Endothelial cell of umbilical vein (primary cell): ENCODE data around the gene TAS1R1.

Source experiments
- EZH2 ChIP-seq: IDR thresholded peaks from 2 replicates; pipeline ENCODE4 v1.6.1; 2012; ENCODE audit warnings: borderline replicate concordance, low read depth, mild to moderate bottlenecking, moderate library complexity, low read length, inconsistent platforms; ENCODE audit not compliant: severe bottlenecking
- POLR2A ChIP-seq: IDR thresholded peaks from 2 replicates; pipeline ENCODE4 v1.6.1; 2012; ENCODE audit warnings: low read depth, mild to moderate bottlenecking, control low read depth, low read length
- TF ChIP-seq, protein P1 (sequence below), 2 donors: IDR thresholded peaks; 1 replicate in 1 of 2; 2 replicates in 1 of 2; pipeline ENCODE4 v1.5.1; 2011; ENCODE audit warnings: low read length in 2 of 2, mild to moderate bottlenecking in 2 of 2, moderate library complexity in 2 of 2, control low read depth in 1 of 2, inconsistent platforms in 1 of 2, low read depth in 1 of 2; ENCODE audit not compliant: insufficient read depth in 1 of 2; ENCODE audit errors: extremely low read depth in 1 of 2

DNA sequence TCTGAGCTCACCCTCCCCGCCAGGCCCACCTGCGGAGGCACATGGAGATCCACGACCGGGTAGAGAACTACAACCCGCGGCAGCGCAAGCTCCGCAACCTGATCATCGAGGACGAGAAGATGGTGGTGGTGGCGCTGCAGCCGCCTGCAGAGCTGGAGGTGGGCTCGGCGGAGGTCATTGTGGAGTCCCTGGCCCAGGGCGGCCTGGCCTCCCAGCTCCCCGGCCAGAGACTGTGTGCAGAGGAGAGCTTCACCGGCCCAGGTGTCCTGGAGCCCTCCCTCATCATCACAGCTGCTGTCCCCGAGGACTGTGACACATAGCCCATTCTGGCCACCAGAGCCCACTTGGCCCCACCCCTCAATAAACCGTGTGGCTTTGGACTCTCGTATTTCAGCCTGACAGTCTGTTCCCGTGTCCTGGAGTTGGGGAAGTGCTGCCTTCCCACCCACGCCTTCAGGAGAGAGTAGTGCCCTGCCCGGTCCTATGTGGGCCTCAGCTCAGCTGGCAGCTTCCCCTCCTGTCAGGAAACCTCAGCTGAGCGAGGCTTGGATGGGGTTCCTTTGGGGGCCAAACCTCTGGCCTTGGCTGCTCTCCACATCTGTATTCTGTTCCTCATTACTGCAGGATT is 33.9 kb downstream of the TAS1R1 start:
- TF ChIP-seq, protein P1, sequence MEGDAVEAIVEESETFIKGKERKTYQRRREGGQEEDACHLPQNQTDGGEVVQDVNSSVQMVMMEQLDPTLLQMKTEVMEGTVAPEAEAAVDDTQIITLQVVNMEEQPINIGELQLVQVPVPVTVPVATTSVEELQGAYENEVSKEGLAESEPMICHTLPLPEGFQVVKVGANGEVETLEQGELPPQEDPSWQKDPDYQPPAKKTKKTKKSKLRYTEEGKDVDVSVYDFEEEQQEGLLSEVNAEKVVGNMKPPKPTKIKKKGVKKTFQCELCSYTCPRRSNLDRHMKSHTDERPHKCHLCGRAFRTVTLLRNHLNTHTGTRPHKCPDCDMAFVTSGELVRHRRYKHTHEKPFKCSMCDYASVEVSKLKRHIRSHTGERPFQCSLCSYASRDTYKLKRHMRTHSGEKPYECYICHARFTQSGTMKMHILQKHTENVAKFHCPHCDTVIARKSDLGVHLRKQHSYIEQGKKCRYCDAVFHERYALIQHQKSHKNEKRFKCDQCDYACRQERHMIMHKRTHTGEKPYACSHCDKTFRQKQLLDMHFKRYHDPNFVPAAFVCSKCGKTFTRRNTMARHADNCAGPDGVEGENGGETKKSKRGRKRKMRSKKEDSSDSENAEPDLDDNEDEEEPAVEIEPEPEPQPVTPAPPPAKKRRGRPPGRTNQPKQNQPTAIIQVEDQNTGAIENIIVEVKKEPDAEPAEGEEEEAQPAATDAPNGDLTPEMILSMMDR (IDR thresholded peaks at IDR 0.05; ENCODE audit: extremely low read depth in 1 of 2, insufficient read depth in 1 of 2, low read depth in 1 of 2, low read length in 2 of 2): no peak
- TF ChIP-seq POLR2A (no peak), EZH2 (no peak)
